K562 (cell line): ENCODE results near the gene SUCNR1. TPM values are rescaled to one million over a fixed set of nuclear protein-coding genes. Genes with fewer than 3 reads are reported as not detected.
"Not testable (repeated sequence)": the region's sequence is repeated elsewhere in the genome, so short reads cannot be mapped to it uniquely, and the experiment has no call there.

Experiments
- ATAC-seq: fragments of 200-7000 bp; cut with Tn5 transposase; 3 replicates; pipeline ENCODE4 v1.9.1; 2020; ENCODE audit warnings: moderate library complexity
- BruUV-seq: library from RNA; stranded (reverse); fragments of 400-500 nt; replicated peaks from 2 replicates; lab custom pipeline; 2021; lab: Mats Ljungman, UMichigan
- CTCF ChIA-PET: fragments of 300-600 bp; formaldehyde crosslinking; extraction: SDS; loops from one replicate; lab custom pipeline; 2021; ENCODE audit warnings: low intra/inter-chr PET ratio; lab: Yijun Ruan, JAX
- POLR2A ChIA-PET: fragments of 300-600, 350-650 bp; sonication (Branson Sonifier 250); formaldehyde crosslinking; extraction: SDS; loops from one replicate; lab custom pipeline; 2021; ENCODE audit warnings: antibody characterized with exemption, inconsistent platforms; lab: Yijun Ruan, JAX
- DNase-seq, 4 experiments: peaks; one replicate each; pipeline versions ENCODE4 v3.0.0 to v3.0.0-alpha.2; 2011 to 2018; ENCODE audit warnings: low spot score in 3 of 4, mixed read lengths in 3 of 4; ENCODE audit errors: extremely low read depth in 1 of 4
- FAIRE-seq: peaks from 2 replicates; lab custom pipeline; 2011; peaks lifted over from hg19 to GRCh38; lab: Jason Lieb, UNC
- H2AFZ ChIP-seq: 2 replicates; pipeline ENCODE4 v1.6.0; 2011; ENCODE audit warnings: low read depth, low read length, control low read depth, inconsistent platforms
- H3K27ac ChIP-seq: fragments of 200-600 bp; 3 replicates; pipeline ENCODE4 v1.8.0; 2011; ENCODE audit warnings: low read depth, mild to moderate bottlenecking, control low read depth, inconsistent platforms, low read length, moderate library complexity, mixed read lengths; ENCODE audit errors: extremely low read depth
- H3K27me3 ChIP-seq, 2 experiments: fragments of 300-600 bp in 1 of 2; 2 replicates in 1 of 2; 3 replicates in 1 of 2; pipeline versions ENCODE4 v1.6.0 to v1.8.0; 2011; ENCODE audit warnings: inconsistent platforms in 2 of 2, low read length in 2 of 2, mild to moderate bottlenecking in 1 of 2, mixed read lengths in 1 of 2, moderate library complexity in 1 of 2; ENCODE audit not compliant: control insufficient read depth in 2 of 2, insufficient read depth in 2 of 2
- H3K36me3 ChIP-seq: fragments of 300-600 bp; 3 replicates; pipeline ENCODE4 v1.8.0; 2011; ENCODE audit warnings: mild to moderate bottlenecking, low read length, inconsistent platforms; ENCODE audit not compliant: control insufficient read depth, insufficient read depth
- H3K4me1 ChIP-seq, 2 experiments: fragments of 200-600 bp in 1 of 2; replicated peaks in 1 of 2; 2 replicates in 1 of 2; 3 replicates in 1 of 2; pipeline versions ENCODE4 v1.5.1 to v1.8.0; 2011; ENCODE audit warnings: inconsistent platforms in 2 of 2, low read length in 2 of 2, mild to moderate bottlenecking in 1 of 2, mixed read lengths in 1 of 2, moderate library complexity in 1 of 2; ENCODE audit not compliant: control insufficient read depth in 2 of 2, insufficient read depth in 2 of 2
- H3K4me2 ChIP-seq: 2 replicates; pipeline ENCODE4 v1.6.1; 2011; ENCODE audit warnings: low read length, control low read depth, inconsistent platforms, mixed read lengths; ENCODE audit not compliant: insufficient read depth
- H3K4me3 ChIP-seq: fragments of 200-600 bp; sonication (generic), shearing (Covaris generic); 2 replicates; pipeline ENCODE4 v1.5.1; 2016; ENCODE audit warnings: control low read depth, inconsistent platforms
- H3K79me2 ChIP-seq: fragments of 200-600 bp; 3 replicates; pipeline ENCODE4 v1.8.0; 2011; ENCODE audit warnings: low read length, inconsistent platforms; ENCODE audit not compliant: control insufficient read depth, insufficient read depth
- H3K9ac ChIP-seq, 2 experiments: 2 replicates each; pipeline versions ENCODE4 v1.6.0 to v1.6.1; 2011; ENCODE audit warnings: low read depth in 2 of 2, low read length in 2 of 2, control low read depth in 1 of 2, inconsistent platforms in 1 of 2, mild to moderate bottlenecking in 1 of 2, mixed read lengths in 1 of 2; ENCODE audit not compliant: insufficient read depth in 1 of 2
- H3K9me1 ChIP-seq: one replicate; pipeline ENCODE4 v1.6.0; 2011; ENCODE audit warnings: inconsistent platforms, mild to moderate bottlenecking, low read length, moderate library complexity; ENCODE audit not compliant: control insufficient read depth, insufficient read depth
- H3K9me3 ChIP-seq: replicated peaks from 2 replicates; pipeline ENCODE4 v1.5.1; 2011; ENCODE audit warnings: low read depth, low read length, inconsistent platforms; ENCODE audit not compliant: control insufficient read depth, insufficient read depth
- H4K20me1 ChIP-seq: replicated peaks from 2 replicates; pipeline ENCODE4 v1.6.1; 2011; ENCODE audit warnings: low read length, inconsistent platforms, mixed read lengths; ENCODE audit not compliant: control insufficient read depth, insufficient read depth
- CBX2 ChIP-seq: fragments of 200-600 bp; sonication (generic); IDR thresholded peaks from one replicate; pipeline ENCODE4 v1.6.1; 2012; ENCODE audit warnings: mild to moderate bottlenecking, low read length, inconsistent platforms; ENCODE audit not compliant: insufficient read depth, poor library complexity, severe bottlenecking
- CC2D1A ChIP-seq: fragments of 450-650 bp; IDR thresholded peaks from 2 replicates; pipeline ENCODE4 v1.6.1; 2017; ENCODE audit warnings: mild to moderate bottlenecking
- DPF2 ChIP-seq: fragments of 450-650 bp; IDR thresholded peaks from 2 replicates; pipeline ENCODE4 v1.6.1; 2016
- NCOR1 ChIP-seq: fragments of 450-650 bp; IDR thresholded peaks from 2 replicates; pipeline ENCODE4 v1.6.1; 2016; ENCODE audit warnings: mild to moderate bottlenecking, moderate library complexity
- NR2C1 ChIP-seq, 2 experiments: fragments of 450-650 bp; IDR thresholded peaks; 2 replicates each; pipeline ENCODE4 v1.6.1; 2017; ENCODE audit warnings: mild to moderate bottlenecking in 2 of 2, antibody characterized with exemption in 1 of 2, inconsistent platforms in 1 of 2, missing compliant biosample characterization in 1 of 2, missing genetic modification characterization in 1 of 2
- POLR2AphosphoS5 ChIP-seq: IDR thresholded peaks from 2 replicates; pipeline ENCODE4 v1.6.1; 2011; ENCODE audit warnings: mild to moderate bottlenecking, low read depth, low read length, moderate library complexity; ENCODE audit not compliant: control insufficient read depth, insufficient read depth
- PRDM10 ChIP-seq: fragments of 450-650 bp; IDR thresholded peaks from 2 replicates; pipeline ENCODE4 v1.6.1; 2018; ENCODE audit not compliant: partially characterized antibody
- RCOR1 ChIP-seq, 2 experiments: IDR thresholded peaks; 2 replicates each; pipeline ENCODE4 v1.6.1; 2012; ENCODE audit warnings: low read depth in 2 of 2, low read length in 2 of 2, borderline replicate concordance in 1 of 2, improper control_type of control experiment in 1 of 2
- SMAD4 ChIP-seq: fragments of 250-450 bp; sonication (Bioruptor Pico); conservative IDR thresholded peaks from 2 replicates; pipeline ENCODE4 v1.8.0; 2021; ENCODE audit warnings: inconsistent platforms, mild to moderate bottlenecking, moderate library complexity
- STAT5A ChIP-seq: IDR thresholded peaks from 2 replicates; pipeline ENCODE4 v1.6.1; 2012; ENCODE audit warnings: low read length, inconsistent platforms, borderline replicate concordance
- ZNF354B ChIP-seq: fragments of 250-450 bp; sonication (Bioruptor Pico); IDR thresholded peaks from 2 replicates; pipeline ENCODE4 v1.4.0; 2020
- ZNF507 ChIP-seq: conservative IDR thresholded peaks from 2 replicates; pipeline ENCODE4 v1.6.1; 2017; ENCODE audit warnings: missing genetic modification characterization, missing compliant biosample characterization
- WGBS: fragments of 100-300 bp; shearing (Covaris generic); methylation state at CpG from one replicate; pipeline ENCODE4 v1.1.6; 2016; ENCODE audit warnings: low coverage, mixed read lengths; ENCODE audit not compliant: insufficient coverage; ENCODE audit errors: missing lambda C conversion rate; 5-methylcytosine and 5-hydroxymethylcytosine counted together
- in situ Hi-C: fragments of 300-500 bp; cut with MboI; formaldehyde crosslinking; loops from 4 replicates; pipeline ENCODE4 v1.15.0; 2018; ENCODE audit warnings: inconsistent platforms, mixed read lengths
- intact Hi-C: fragments of 100-400 bp; cut with micrococcal nuclease; formaldehyde crosslinking; loops from 2 replicates; pipeline ENCODE4 v1.14.2; 2022
- polyA plus RNA-seq, 8 experiments: library from polyadenylated mRNA; depleted of rRNA in 4 of 8; stranded (reverse) in 5 of 8; unstranded in 3 of 8; fragments of >200 nt; fragmentation: Nextera tagmentation in 2 of 8; fragmentation: Illumina TruSeq in 1 of 8; extraction: Ambion mirVana in 2 of 8; extraction: Trizol in 1 of 8; gene quantifications; 2 replicates each; pipeline versions ENCODE4 v1.2.1 to v1.2.3, GENCODE V29; 2011 to 2014; ENCODE audit warnings: inconsistent platforms in 1 of 8, missing spikeins in 1 of 8
- total RNA-seq, 7 experiments: library from RNA; depleted of rRNA in 6 of 7; stranded (reverse); fragments of >200 nt in 6 of 7; fragmentation: Illumina TruSeq in 2 of 7; extraction: Trizol in 2 of 7; gene quantifications; 2 replicates each; pipeline versions ENCODE4 v1.2.1 to v1.2.3, GENCODE V29; 2011 to 2021; ENCODE audit warnings: low replicate concordance in 1 of 7

Gene SUCNR1
- total and polyA plus RNA-seq, 9 of the 15 experiments (the other 6 are each of a cell fraction or from before 2014, with no cell fraction given): 0.04 to 0.54 (median 0.13) TPM

- BruUV-seq, H3K9me1 ChIP-seq, H2AFZ ChIP-seq, H3K36me3 ChIP-seq, intact Hi-C loops, CTCF ChIA-PET, H3K9ac ChIP-seq, DNase-seq, H3K27me3 ChIP-seq, FAIRE-seq, H3K9me3 ChIP-seq, H3K27ac ChIP-seq, in situ Hi-C loops, H3K79me2 ChIP-seq, H3K4me1 ChIP-seq, ATAC-seq, H3K4me3 ChIP-seq, H3K4me2 ChIP-seq, POLR2A ChIA-PET, H4K20me1 ChIP-seq: not testable (repeated sequence)
- TF ChIP-seq ZNF507 (tag): peak; percentile 96
- TF ChIP-seq ZNF354B: peak; percentile 88
- WGBS: 21% methylated on average over 2 of the region's 2 CpGs
Observed at GRCh38 chr3:151850065-151850464, 23.4 kb upstream of the SUCNR1 start.

GRCh38 chr3:151852074-151852811 is 21.2 kb upstream of the SUCNR1 start:
- BruUV-seq: no TSS peak
- TF ChIP-seq DPF2 (no peak), NCOR1 (peak; percentile 70), SMAD4 (peak; percentile 77), PRDM10 (peak; percentile 13), RCOR1 (IDR thresholded peaks at IDR 0.05; ENCODE audit: borderline replicate concordance in 1 of 2, low read depth in 2 of 2, low read length in 2 of 2) (peak in 1 of 2 experiments; percentile 46; a peak in 1 of 4 replicates), STAT5A (peak; percentile 50; the same call in 1 of the 2 replicates), NR2C1 (IDR thresholded peaks at IDR 0.05) (no peak), NR2C1 (tag; IDR thresholded peaks at IDR 0.05) (no peak), POLR2AphosphoS5 (peak; percentile 62), CC2D1A (no peak), CBX2 (no peak)

More at GRCh38 chr3:151852074-151852811, 21.2 kb upstream of the SUCNR1 start:
- intact Hi-C loops: no loop called here
- Histone ChIP-seq H2AFZ (peak overlapping the region; percentile 90), H3K9ac (peak overlapping the region in 1 of 2 experiments; percentile 40; a peak in 3 of 4 replicates), H3K4me2 (peak overlapping the region; percentile 42), H4K20me1 (no peaks in the 10 kb centered on the region), H3K36me3 (no peaks in the 10 kb centered on the region), H3K9me1 (no peaks in the 10 kb centered on the region), H3K4me3 (no peak overlapping the region), H3K79me2 (no peaks in the 10 kb centered on the region), H3K4me1 (peaks cover 5 to 8% of the 10 kb centered on the region in 2 experiments; a peak in 3 of 5 replicates), H3K27me3 (no peaks in the 10 kb centered on the region), H3K27ac (peak overlapping the region; percentile 21; the same call in 2 of the 3 replicates), H3K9me3 (no peaks in the 10 kb centered on the region; the same call in 1 of the 2 replicates)
- peak; percentile 39 to 85 (median 60) for DNase-seq
- peak; percentile 99 for ATAC-seq
- peak; percentile 90 for FAIRE-seq
- CTCF ChIA-PET: no interaction called here
- WGBS: 36% methylated on average over 11 of the region's 11 CpGs
- in situ Hi-C loops: no loop called here
- POLR2A ChIA-PET: no interaction called here
